GM13976 (cell line): ENCODE data around the gene SMIM29.
A peak's percentile ranks its signal among the peaks of the same experiment; 100 is the strongest.

Experiments used
- DNase-seq: peaks from one replicate; pipeline ENCODE4 v3.0.0; 2012; ENCODE audit warnings: low spot score
- CTCF ChIP-seq: IDR thresholded peaks from 2 replicates; pipeline ENCODE4 v1.5.1; 2012; ENCODE audit warnings: borderline replicate concordance, mild to moderate bottlenecking; ENCODE audit not compliant: insufficient read depth; ENCODE audit errors: extremely low read depth, missing control alignments, control extremely low read depth
- in situ Hi-C: fragments of 300-500 bp; cut with MboI; formaldehyde crosslinking; loops from one replicate; pipeline ENCODE4 v1.12.0; 2022; ENCODE audit warnings: low sequenced_read_pairs, mixed read lengths, inconsistent platforms; ENCODE audit not compliant: unreplicated experiment

SMIM29 gene

GRCh38 chr6:34204693-34205092 lies 44.1 kb downstream of the SMIM29 start:
- no peak for TF ChIP-seq CTCF
- no peak for DNase-seq
- in situ Hi-C loops = no loop called here

- in situ Hi-C loops = no loop called here
Observed at GRCh38 chr6:34202329-34203201, 46.2 kb downstream of the SMIM29 start.

GRCh38 chr6:34201455-34202107 lies 47.2 kb downstream of the SMIM29 start:
- no peak for TF ChIP-seq CTCF
- in situ Hi-C loops = no loop called here
- DNase-seq = no peak

More at GRCh38 chr6:34202329-34203201, 46.2 kb downstream of the SMIM29 start:
- DNase-seq = no peak
- no peak for TF ChIP-seq CTCF

GRCh38 chr6:34200340-34200971 lies 48.4 kb downstream of the SMIM29 start:
- peak; percentile 28 for DNase-seq
- in situ Hi-C loops = no loop called here
- TF ChIP-seq CTCF = no peak

GRCh38 chr6:34196833-34197195 lies 52.0 kb downstream of the SMIM29 start:
- no peak for DNase-seq
- no peak for TF ChIP-seq CTCF
- in situ Hi-C loops = loop anchor here (10.0 kb wide), 1 partner anchor 48 kb away; the partner anchor contains the start of gene SMIM29
